Spleen (tissue), 11 donors: ENCODE data around the gene L2HGDH. TPM values are rescaled to one million over a fixed set of nuclear protein-coding genes. Genes with fewer than 3 reads are reported as not detected.
A peak's percentile ranks its signal among the peaks of the same experiment; 100 is the strongest.

Source experiments
- DNase-seq: peaks from one replicate; pipeline ENCODE4 v3.0.0-alpha.2; 2020
- H3K27ac ChIP-seq, 8 donors: fragments of 200-600 bp; sonication (generic) in 7 of 8; 1 replicate in 4 of 8; 2 replicates in 4 of 8; pipeline versions ENCODE4 v1.5.0 to v1.8.0; 2016 to 2021; ENCODE audit warnings: inconsistent platforms in 4 of 8, mild to moderate bottlenecking in 4 of 8, moderate library complexity in 1 of 8
- H3K27me3 ChIP-seq, 7 donors: fragments of 200-600 bp; sonication (generic) in 6 of 7; replicated peaks in 1 of 7; 1 replicate in 4 of 7; 2 replicates in 3 of 7; pipeline versions ENCODE4 v1.5.0 to v1.8.0; 2016 to 2021; ENCODE audit warnings: inconsistent platforms in 3 of 7, mild to moderate bottlenecking in 1 of 7
- H3K36me3 ChIP-seq, 6 donors: fragments of 200-600 bp; sonication (generic) in 5 of 6; 1 replicate in 4 of 6; 2 replicates in 2 of 6; pipeline versions ENCODE4 v1.5.0 to v1.8.0; 2016 to 2021; ENCODE audit warnings: inconsistent platforms in 2 of 6
- H3K4me1 ChIP-seq, 6 donors: fragments of 200-600 bp; sonication (generic) in 5 of 6; 1 replicate in 3 of 6; 2 replicates in 3 of 6; pipeline versions ENCODE4 v1.5.0 to v1.8.0; 2016 to 2021; ENCODE audit warnings: inconsistent platforms in 3 of 6
- H3K4me3 ChIP-seq, 8 donors: fragments of 200-600 bp; sonication (generic) in 7 of 8; 1 replicate in 4 of 8; 2 replicates in 4 of 8; pipeline versions ENCODE4 v1.5.0 to v1.8.0; 2016 to 2021; ENCODE audit warnings: inconsistent platforms in 4 of 8, mild to moderate bottlenecking in 4 of 8, moderate library complexity in 2 of 8
- H3K9me3 ChIP-seq, 8 donors: fragments of 200-600 bp; sonication (generic) in 7 of 8; 1 replicate in 4 of 8; 2 replicates in 4 of 8; pipeline versions ENCODE4 v1.5.0 to v1.8.0; 2016 to 2021; ENCODE audit warnings: inconsistent platforms in 4 of 8
- CTCF ChIP-seq, 11 experiments: fragments of 200-600 bp in 7 of 11; fragments of 450-650 bp in 4 of 11; sonication (generic) in 4 of 11; IDR thresholded peaks in 8 of 11; conservative IDR thresholded peaks in 3 of 11; 1 replicate in 7 of 11; 2 replicates in 4 of 11; pipeline versions ENCODE4 v1.4.0 to v1.8.0; 2016 to 2021; ENCODE audit warnings: antibody characterized with exemption in 11 of 11, inconsistent platforms in 4 of 11, mild to moderate bottlenecking in 1 of 11
- POLR2A ChIP-seq, 3 donors: fragments of 450-650 bp; IDR thresholded peaks; one replicate each; pipeline ENCODE4 v1.5.1; 2017; ENCODE audit warnings: antibody characterized with exemption in 3 of 3, mild to moderate bottlenecking in 1 of 3
- POLR2AphosphoS5 ChIP-seq, 3 donors: sonication (generic); formaldehyde crosslinking; IDR thresholded peaks; one replicate each; pipeline ENCODE4 v1.5.1; 2017; ENCODE audit warnings: antibody characterized with exemption in 3 of 3
- WGBS, 5 donors: extraction: QIAGEN DNeasy Blood & Tissue Kit in 3 of 5; methylation state at CpG; one replicate each; pipeline versions ENCODE4 v1.1.5 to v1.1.7; 2013 to 2018; 5-methylcytosine and 5-hydroxymethylcytosine counted together
- intact Hi-C: fragments of 100-400 bp; cut with DNase I; formaldehyde crosslinking; loops from one replicate; pipeline ENCODE4 v1.15.0; 2023; ENCODE audit warnings: low total_unique reads
- polyA plus RNA-seq, 3 donors: library from polyadenylated mRNA; stranded (reverse); fragments of 200-250 nt; gene quantifications; one replicate each; pipeline ENCODE4 v1.2.1, GENCODE V29; 2013
- total RNA-seq, 7 donors: library from RNA; depleted of rRNA in 3 of 7; stranded (reverse); fragments of >200 nt in 3 of 7; fragmentation: NEBNext Ultra II Directional in 4 of 7; extraction: Animal tissue kit (Norgen Biotek cat#: 25700) in 4 of 7; gene quantifications; one replicate each; pipeline versions ENCODE4 v1.1.0 to v1.2.1, GENCODE V29; 2016 to 2021
- donor health status: healthy with polysubstance abuse.
- donor health status: DM: no; HTN: no; CAD: no; lungs with moderate emphysema.
- donor health status: DM: no; HTN: no; CAD: no.
- donor health status: Bipolar disorder and iron deficiency.
- donor health status: healthy.
- donor health status: DM: no; HTN: no; CAD: no.
- donor health status: DM: yes; HTN: yes; CAD: no.

Gene L2HGDH
- total and polyA plus RNA-seq, 10 donors, result 0.72 to 4.9 (median 3.3) TPM

GRCh38 chr14:50222055-50222613 lies 89.9 kb downstream of the L2HGDH start:
- H3K9me3 ChIP-seq, result no peaks in the 10 kb centered on the region
- H3K27ac ChIP-seq, result peak overlapping the region in 1 of 8 donors; percentile 5
- 81 to 90% (median 89%) methylated on average over 1 of the region's 1 CpG for WGBS, 5 donors
- H3K36me3 ChIP-seq, result no peaks in the 10 kb centered on the region
- no peaks in the 10 kb centered on the region for H3K27me3 ChIP-seq
- intact Hi-C loops, result no loop called here
- no peak for TF ChIP-seq POLR2A (IDR thresholded peaks at IDR 0.05)
- peaks cover 3 to 92% (median 41%) of the 10 kb centered on the region in 6 donors for H3K4me1 ChIP-seq
- no peak for DNase-seq
- no peak overlapping the region for H3K4me3 ChIP-seq

- DNase-seq, result no peak
- 79 to 90% (median 84%) methylated on average over 5 of the region's 5 CpGs for WGBS, 5 donors
- H3K27ac ChIP-seq, result no peak overlapping the region
Observed at GRCh38 chr14:50218501-50218900, 93.5 kb downstream of the L2HGDH start.

GRCh38 chr14:50215416-50215815 lies 96.6 kb downstream of the L2HGDH start:
- no peaks in the 10 kb centered on the region for H3K27me3 ChIP-seq
- H3K4me1 ChIP-seq, result peaks cover 0 to 79% (median 23%) of the 10 kb centered on the region in 6 donors
- H3K4me3 ChIP-seq, result no peak overlapping the region
- DNase-seq, result no peak
- peaks cover 0 to 3% (median 0%) of the 10 kb centered on the region in 6 donors for H3K36me3 ChIP-seq
- H3K27ac ChIP-seq, result no peak overlapping the region
- WGBS, 5 donors, result 83 to 97% (median 90%) methylated on average over 2 of the region's 2 CpGs
- intact Hi-C loops, result no loop called here
- H3K9me3 ChIP-seq, result no peaks in the 10 kb centered on the region
- TF ChIP-seq POLR2A (IDR thresholded peaks at IDR 0.05), result no peak
- TF ChIP-seq CTCF (IDR thresholded peaks at IDR 0.05 in 8 of 11, conservative IDR thresholded peaks at IDR 0.05 in 3 of 11), result no peak
- TF ChIP-seq POLR2AphosphoS5 (IDR thresholded peaks at IDR 0.05), result no peak

More at GRCh38 chr14:50218501-50218900, 93.5 kb downstream of the L2HGDH start:
- H3K36me3 ChIP-seq, result no peaks in the 10 kb centered on the region
- no peaks in the 10 kb centered on the region for H3K9me3 ChIP-seq
- intact Hi-C loops, result no loop called here
- TF ChIP-seq POLR2A (IDR thresholded peaks at IDR 0.05) (no peak), POLR2AphosphoS5 (IDR thresholded peaks at IDR 0.05) (no peak), CTCF (IDR thresholded peaks at IDR 0.05 in 8 of 11, conservative IDR thresholded peaks at IDR 0.05 in 3 of 11) (no peak)
- H3K4me3 ChIP-seq, result no peak overlapping the region
- no peaks in the 10 kb centered on the region for H3K27me3 ChIP-seq
- H3K4me1 ChIP-seq, result peaks cover 0 to 95% (median 28%) of the 10 kb centered on the region in 6 donors

GRCh38 chr14:50213795-50214194 lies 98.2 kb downstream of the L2HGDH start:
- H3K4me3 ChIP-seq, result no peak overlapping the region
- intact Hi-C loops, result no loop called here
- H3K36me3 ChIP-seq, result peaks cover 0 to 3% (median 0%) of the 10 kb centered on the region in 6 donors
- H3K9me3 ChIP-seq, result no peaks in the 10 kb centered on the region
- peaks cover 0 to 65% (median 20%) of the 10 kb centered on the region in 6 donors for H3K4me1 ChIP-seq
- peak overlapping the region in 1 of 8 donors; percentile 7 for H3K27ac ChIP-seq
- H3K27me3 ChIP-seq, result no peaks in the 10 kb centered on the region
- 54 to 68% (median 60%) methylated on average over 2 of the region's 2 CpGs for WGBS, 5 donors
- DNase-seq, result no peak
- no peak for TF ChIP-seq POLR2A (IDR thresholded peaks at IDR 0.05)
- TF ChIP-seq CTCF (IDR thresholded peaks at IDR 0.05 in 8 of 11, conservative IDR thresholded peaks at IDR 0.05 in 3 of 11), result no peak
- no peak for TF ChIP-seq POLR2AphosphoS5 (IDR thresholded peaks at IDR 0.05)
